ENCODE results near the gene KLK4. TPM values are rescaled to one million over a fixed set of nuclear protein-coding genes. Genes with fewer than 3 reads are reported as not detected.

The KLK4 gene
- total and polyA plus RNA-seq, 12 donors: 0.28 to 16.8 (median 3.2) TPM; not detected in 4

DNA sequence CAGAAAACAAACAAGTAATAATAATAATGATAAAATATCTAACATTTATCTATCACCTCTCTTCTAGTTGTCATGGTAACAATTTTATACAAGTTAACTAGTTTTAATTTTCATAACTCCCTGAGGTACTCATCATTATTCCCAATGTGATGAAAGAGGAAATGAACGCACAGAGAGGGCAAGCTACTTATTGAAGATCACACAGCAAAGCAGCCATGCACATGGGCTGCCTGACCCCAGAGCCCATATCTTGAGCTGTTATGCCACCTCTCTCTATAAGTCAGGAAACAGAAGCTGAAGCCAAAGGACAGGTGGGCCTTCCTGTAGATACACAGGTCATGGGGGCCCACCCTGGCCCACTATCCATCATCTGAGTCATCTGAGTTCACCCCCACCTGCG, 4.9 kb upstream of the KLK4 start:
- no peaks in the 10 kb centered on the region for H3K36me3 ChIP-seq (replicated peaks in 1 of 2)
- no peaks in the 10 kb centered on the region for H3K9me3 ChIP-seq (replicated peaks in 1 of 3)
- no peak for DNase-seq
- H3K27me3 ChIP-seq: peaks cover 16% of the 10 kb centered on the region
- intact Hi-C loops (cut with DNase I): loop anchor here in 1 of 2 donors (10.0 kb wide), 1 partner anchor 121 kb away; the partner anchor contains the start of gene ACP4
- H3K4me3 ChIP-seq: no peak overlapping the region
- TF ChIP-seq, protein P1, sequence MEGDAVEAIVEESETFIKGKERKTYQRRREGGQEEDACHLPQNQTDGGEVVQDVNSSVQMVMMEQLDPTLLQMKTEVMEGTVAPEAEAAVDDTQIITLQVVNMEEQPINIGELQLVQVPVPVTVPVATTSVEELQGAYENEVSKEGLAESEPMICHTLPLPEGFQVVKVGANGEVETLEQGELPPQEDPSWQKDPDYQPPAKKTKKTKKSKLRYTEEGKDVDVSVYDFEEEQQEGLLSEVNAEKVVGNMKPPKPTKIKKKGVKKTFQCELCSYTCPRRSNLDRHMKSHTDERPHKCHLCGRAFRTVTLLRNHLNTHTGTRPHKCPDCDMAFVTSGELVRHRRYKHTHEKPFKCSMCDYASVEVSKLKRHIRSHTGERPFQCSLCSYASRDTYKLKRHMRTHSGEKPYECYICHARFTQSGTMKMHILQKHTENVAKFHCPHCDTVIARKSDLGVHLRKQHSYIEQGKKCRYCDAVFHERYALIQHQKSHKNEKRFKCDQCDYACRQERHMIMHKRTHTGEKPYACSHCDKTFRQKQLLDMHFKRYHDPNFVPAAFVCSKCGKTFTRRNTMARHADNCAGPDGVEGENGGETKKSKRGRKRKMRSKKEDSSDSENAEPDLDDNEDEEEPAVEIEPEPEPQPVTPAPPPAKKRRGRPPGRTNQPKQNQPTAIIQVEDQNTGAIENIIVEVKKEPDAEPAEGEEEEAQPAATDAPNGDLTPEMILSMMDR (IDR thresholded peaks at IDR 0.05): no peak
- TF ChIP-seq POLR2A (IDR thresholded peaks at IDR 0.05): no peak
- WGBS, 4 donors: 38 to 83% (median 66%) methylated on average over 1 to 2 of the region's 2 CpGs
- H3K4me1 ChIP-seq (replicated peaks in 1 of 2): no peaks in the 10 kb centered on the region
- no peak overlapping the region for H3K27ac ChIP-seq

DNA sequence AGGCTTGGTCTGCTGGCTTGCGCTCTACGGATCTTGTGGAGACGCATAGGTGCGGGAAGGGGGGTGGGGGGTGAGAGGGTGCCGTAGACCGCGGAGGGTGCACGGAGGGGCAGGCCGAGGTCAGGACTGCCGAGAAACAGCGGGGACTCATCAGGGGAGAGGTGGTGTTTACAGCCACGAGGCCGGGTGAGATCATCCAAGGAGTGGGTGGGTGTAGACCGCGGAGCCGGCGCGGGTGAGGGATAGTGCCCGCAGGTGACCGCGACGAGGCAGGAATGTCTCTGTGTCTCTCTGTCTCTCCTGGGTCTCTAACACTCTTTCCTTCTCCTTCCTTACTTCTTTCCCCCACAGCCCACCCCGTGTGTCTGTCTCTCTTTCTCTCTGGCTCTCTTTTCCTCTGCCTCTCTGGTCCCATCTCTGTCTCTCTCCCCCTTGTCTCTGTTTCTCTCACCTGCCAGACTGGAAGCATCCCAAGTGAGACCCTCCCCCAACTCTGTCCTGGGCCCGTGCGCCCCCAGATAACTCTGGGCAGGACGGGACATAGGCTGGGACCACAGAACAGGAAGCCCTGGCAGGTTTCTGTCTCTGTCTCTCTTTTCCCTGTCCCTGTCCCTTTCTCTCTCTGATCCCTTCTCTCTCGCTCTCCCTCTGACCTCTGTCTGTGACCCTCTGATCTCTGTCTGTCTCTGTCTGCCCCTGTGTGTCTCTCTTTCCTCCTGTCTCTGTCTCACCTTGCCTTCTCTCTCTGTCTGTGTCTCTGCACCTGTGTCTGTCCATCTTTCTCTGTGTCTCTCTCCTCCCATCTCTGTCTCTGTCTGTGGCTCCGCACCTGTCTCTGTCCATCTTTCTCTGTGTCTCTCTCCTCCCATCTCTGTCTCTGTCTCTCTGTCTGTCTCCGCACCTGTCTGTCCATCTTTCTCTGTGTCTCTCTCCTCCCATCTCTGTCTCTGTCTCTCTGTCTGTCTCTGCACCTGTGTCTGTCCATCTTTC, 1.8 kb upstream of the KLK4 start:
- Histone ChIP-seq H3K27me3 (peaks cover 31% of the 10 kb centered on the region), H3K27ac (no peak overlapping the region), H3K4me3 (no peak overlapping the region), H3K36me3 (replicated peaks in 1 of 2) (no peaks in the 10 kb centered on the region), H3K9me3 (replicated peaks in 1 of 3) (no peaks in the 10 kb centered on the region), H3K4me1 (replicated peaks in 1 of 2) (no peaks in the 10 kb centered on the region)
- peak in 1 of 7 donors; percentile 21 for DNase-seq
- 9 to 13% (median 12%) methylated on average over 20 to 29 of the region's 29 CpGs for WGBS, 4 donors
- no peak for TF ChIP-seq POLR2A (IDR thresholded peaks at IDR 0.05)
- TF ChIP-seq, protein P1 (IDR thresholded peaks at IDR 0.05): no peak
- intact Hi-C loops (cut with DNase I): loop anchor here in 1 of 2 donors (10.0 kb wide), 1 partner anchor 118 kb away; the partner anchor contains the start of gene ACP4

DNA sequence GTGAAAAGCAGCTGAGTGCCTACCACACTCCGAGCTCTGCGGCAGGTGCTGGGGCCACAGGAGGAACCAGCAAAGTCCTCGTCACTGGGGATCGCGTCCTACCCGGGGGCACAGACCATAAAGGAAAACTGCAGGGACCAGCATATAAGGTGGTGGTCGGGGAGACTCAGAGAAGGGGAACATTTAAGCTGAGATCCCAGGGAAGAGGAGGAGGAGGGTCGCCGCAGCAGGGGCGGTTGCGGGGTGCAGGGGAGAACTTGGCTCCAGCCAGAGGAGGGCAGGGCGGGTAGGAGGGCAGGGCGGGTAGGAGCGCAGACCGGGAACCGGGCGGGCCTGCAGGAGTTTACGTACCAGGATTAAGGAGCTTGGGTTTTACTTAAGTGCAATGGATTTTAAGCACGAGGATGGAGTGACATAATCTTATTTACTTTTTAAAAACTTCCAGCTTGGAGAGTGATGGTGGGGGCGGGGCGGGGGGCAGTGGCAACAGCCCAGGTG, 956 bp upstream of the KLK4 start:
- no peak for TF ChIP-seq POLR2A (IDR thresholded peaks at IDR 0.05)
- TF ChIP-seq, protein P1 (IDR thresholded peaks at IDR 0.05): no peak
- Histone ChIP-seq H3K4me1 (replicated peaks in 1 of 2) (no peaks in the 10 kb centered on the region), H3K9me3 (replicated peaks in 1 of 3) (no peaks in the 10 kb centered on the region), H3K27me3 (peaks cover 31% of the 10 kb centered on the region), H3K27ac (no peak overlapping the region), H3K4me3 (no peak overlapping the region), H3K36me3 (replicated peaks in 1 of 2) (no peaks in the 10 kb centered on the region)
- intact Hi-C loops (cut with DNase I): loop anchor here in 1 of 2 donors (10.0 kb wide), 1 partner anchor 117 kb away; the partner anchor contains the start of gene ACP4
- no peak for DNase-seq
- WGBS, 4 donors: 12 to 37% (median 32%) methylated on average over 21 of the region's 21 CpGs

DNA sequence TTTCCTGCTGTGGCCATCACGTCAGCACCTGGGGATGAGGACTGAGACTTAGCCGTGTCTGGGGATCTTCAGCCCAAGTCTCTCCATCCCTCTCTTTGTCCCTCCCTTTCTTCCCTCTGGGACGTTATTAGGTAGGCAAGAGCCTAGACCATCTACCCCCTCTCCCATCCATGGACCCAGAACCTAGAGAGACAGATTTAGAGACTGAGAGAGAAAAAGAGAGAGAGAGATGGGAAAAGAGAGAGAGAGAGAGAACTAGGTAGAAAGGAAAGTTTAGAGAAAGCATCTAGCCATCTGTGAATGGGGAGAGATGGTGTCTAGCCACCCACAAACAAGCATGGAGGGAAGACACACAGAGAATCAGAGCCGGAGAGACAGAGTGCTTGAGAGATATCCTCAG, 473 bp downstream of the KLK4 start:
- intact Hi-C loops (cut with DNase I): loop anchor here in 1 of 2 donors (10.0 kb wide), 1 partner anchor 116 kb away; the partner anchor contains the start of gene ACP4
- H3K9me3 ChIP-seq (replicated peaks in 1 of 3): no peaks in the 10 kb centered on the region
- H3K4me1 ChIP-seq (replicated peaks in 1 of 2): no peaks in the 10 kb centered on the region
- H3K27ac ChIP-seq: no peak overlapping the region
- peaks cover 27% of the 10 kb centered on the region for H3K27me3 ChIP-seq
- no peak overlapping the region for H3K4me3 ChIP-seq
- 54 to 72% (median 69%) methylated on average over 4 of the region's 4 CpGs for WGBS, 4 donors
- no peaks in the 10 kb centered on the region for H3K36me3 ChIP-seq (replicated peaks in 1 of 2)
- TF ChIP-seq POLR2A (IDR thresholded peaks at IDR 0.05): no peak
- TF ChIP-seq, protein P1 (IDR thresholded peaks at IDR 0.05): no peak
- no peak for DNase-seq

Data from adrenal gland (tissue), 12 donors.